ENCODE data around the gene GPRASP2. TPM values are rescaled to one million over a fixed set of nuclear protein-coding genes. Genes with fewer than 3 reads are reported as not detected.
"Not testable (repeated sequence)": the region's sequence is repeated elsewhere in the genome, so short reads cannot be mapped to it uniquely, and the experiment has no call there.

GPRASP2 gene
- 1 to 10 TPM in 4 of 5 experiments, under 1 TPM in 1; 0.29 to 5.7 (median 2.1) TPM for total RNA-seq
- 1 to 10 TPM; 4.4 to 9.3 TPM for polyA plus RNA-seq
- 5.1 reads per million, percentile 24 among the genes with 10 or more reads in this experiment for total RNA-seq

GRCh38 chrX:102712216-102712966, at the start of gene GPRASP2:
GPRASP2 (plus strand) TSS chrX:102712448; CDS start chrX:102714870, 2,422 bp downstream.
- Mint-ChIP-seq H3K4me1 (peaks cover 5 to 37% (median 25%) of the 10 kb centered on the region in 7 donors), H3K27me3 (peaks cover 5 to 32% (median 8%) of the 10 kb centered on the region in 5 donors), H3K27ac (peak within 1 kb of the TSS in 8 of 9 donors; percentile 31 to 93 (median 53)), H3K36me3 (no peaks in the 10 kb centered on the region), H3K9me3 (peaks cover 0 to 1% (median 0%) of the 10 kb centered on the region in 11 donors), H3K4me3 (peak within 1 kb of the TSS; percentile 78 to 94 (median 89))
- Histone ChIP-seq H3K27me3 (ENCODE audit: control insufficient read depth in 2 of 2, insufficient read depth in 2 of 2, low read length in 2 of 2) (no peaks in the 10 kb centered on the region), H3K4me1 (ENCODE audit: control insufficient read depth in 2 of 2, insufficient read depth in 2 of 2, low read length in 2 of 2) (peaks cover 0 to 8% of the 10 kb centered on the region in 2 donors), H3K4me3 (ENCODE audit: low read length) (peak within 1 kb of the TSS; percentile 50), H3K9me3 (ENCODE audit: control insufficient read depth in 2 of 3, low read length in 3 of 3) (no peaks in the 10 kb centered on the region), H3K27ac (ENCODE audit: low read depth, low read length) (peak within 1 kb of the TSS; percentile 14), H3K36me3 (ENCODE audit: control insufficient read depth in 2 of 3, insufficient read depth in 3 of 3, low read length in 3 of 3) (no peaks in the 10 kb centered on the region)
- intact Hi-C loops (cut with micrococcal nuclease), result loop anchor here in 1 of 2 donors (1.0 to 10.0 kb wide), 6 partner anchors 8 to 1304 kb away; partner anchors contain the start of genes ARMCX5, BEX5, GPRASP1 and GPRASP3
- CTCF ChIA-PET, result no interaction called here
- POLR2A ChIA-PET, result no interaction called here
- DNase-seq, result peak in 7 of 9 donors; percentile 11 to 32 (median 18)
- ATAC-seq, result peak; percentile 34

- CTCF ChIA-PET; POLR2A ChIA-PET; H3K9me3 ChIP-seq (ENCODE audit: control insufficient read depth in 2 of 3, low read length in 3 of 3); H3K4me3 ChIP-seq (ENCODE audit: low read length); H3K4me1 ChIP-seq (ENCODE audit: control insufficient read depth in 2 of 2, insufficient read depth in 2 of 2, low read length in 2 of 2); ATAC-seq; DNase-seq; H3K27ac ChIP-seq (ENCODE audit: low read depth, low read length); H3K36me3 ChIP-seq (ENCODE audit: control insufficient read depth in 2 of 3, insufficient read depth in 3 of 3, low read length in 3 of 3); intact Hi-C loops (cut with micrococcal nuclease); H3K4me3 Mint-ChIP-seq; H3K27me3 Mint-ChIP-seq; H3K27me3 ChIP-seq (ENCODE audit: control insufficient read depth in 2 of 2, insufficient read depth in 2 of 2, low read length in 2 of 2): not testable (repeated sequence)
- peaks cover 9 to 39% (median 26%) of the 10 kb centered on the region in 7 donors for H3K4me1 Mint-ChIP-seq
- H3K36me3 Mint-ChIP-seq, result peaks cover 10 to 51% (median 36%) of the 10 kb centered on the region in 5 donors
- peaks cover 0 to 26% (median 10%) of the 10 kb centered on the region in 11 donors for H3K9me3 Mint-ChIP-seq
- H3K27ac Mint-ChIP-seq, result peak overlapping the region in 1 of 9 donors; percentile 38
These were observed 48.4 kb upstream of the GPRASP2 start for GRCh38 chrX:102663820-102664219.

- H3K4me3 Mint-ChIP-seq; H3K27me3 ChIP-seq (ENCODE audit: control insufficient read depth in 2 of 2, insufficient read depth in 2 of 2, low read length in 2 of 2); H3K9me3 ChIP-seq (ENCODE audit: control insufficient read depth in 2 of 3, low read length in 3 of 3); CTCF ChIA-PET; DNase-seq; H3K36me3 ChIP-seq (ENCODE audit: control insufficient read depth in 2 of 3, insufficient read depth in 3 of 3, low read length in 3 of 3); H3K27me3 Mint-ChIP-seq; ATAC-seq; H3K27ac Mint-ChIP-seq; H3K4me1 ChIP-seq (ENCODE audit: control insufficient read depth in 2 of 2, insufficient read depth in 2 of 2, low read length in 2 of 2); intact Hi-C loops (cut with micrococcal nuclease); H3K4me3 ChIP-seq (ENCODE audit: low read length); H3K27ac ChIP-seq (ENCODE audit: low read depth, low read length); POLR2A ChIA-PET: not testable (repeated sequence)
- H3K36me3 Mint-ChIP-seq, result peaks cover 14 to 64% (median 41%) of the 10 kb centered on the region in 5 donors
- peaks cover 0 to 26% (median 12%) of the 10 kb centered on the region in 7 donors for H3K4me1 Mint-ChIP-seq
- H3K9me3 Mint-ChIP-seq, result peaks cover 0 to 35% (median 14%) of the 10 kb centered on the region in 11 donors
These were observed 45.2 kb upstream of the GPRASP2 start for GRCh38 chrX:102667034-102667433.

GRCh38 chrX:102669526-102669925, 42.7 kb upstream of the GPRASP2 start:
- Histone ChIP-seq H3K27me3 (ENCODE audit: control insufficient read depth in 2 of 2, insufficient read depth in 2 of 2, low read length in 2 of 2) (no peaks in the 10 kb centered on the region), H3K4me3 (ENCODE audit: low read length) (no peak overlapping the region), H3K36me3 (ENCODE audit: control insufficient read depth in 2 of 3, insufficient read depth in 3 of 3, low read length in 3 of 3) (no peaks in the 10 kb centered on the region), H3K27ac (ENCODE audit: low read depth, low read length) (no peak overlapping the region), H3K4me1 (ENCODE audit: control insufficient read depth in 2 of 2, insufficient read depth in 2 of 2, low read length in 2 of 2) (no peaks in the 10 kb centered on the region), H3K9me3 (ENCODE audit: control insufficient read depth in 2 of 3, low read length in 3 of 3) (no peaks in the 10 kb centered on the region)
- H3K27me3 Mint-ChIP-seq, result no peaks in the 10 kb centered on the region
- CTCF ChIA-PET, result no interaction called here
- ATAC-seq (no peak), DNase-seq (no peak)
- no peak overlapping the region for H3K27ac Mint-ChIP-seq
- H3K4me3 Mint-ChIP-seq, result no peak overlapping the region
- peaks cover 0 to 26% (median 12%) of the 10 kb centered on the region in 7 donors for H3K4me1 Mint-ChIP-seq
- POLR2A ChIA-PET, result interaction anchor here (1.1 kb wide), 1 partner anchor 9 kb away, joined by 3 read pairs; no protein-coding TSS in a partner anchor
- intact Hi-C loops (cut with micrococcal nuclease), result no loop called here
- H3K9me3 Mint-ChIP-seq, result peaks cover 0 to 35% (median 13%) of the 10 kb centered on the region in 11 donors
- peaks cover 8 to 50% (median 31%) of the 10 kb centered on the region in 5 donors for H3K36me3 Mint-ChIP-seq

GRCh38 chrX:102672856-102673255, 39.4 kb upstream of the GPRASP2 start:
- H3K4me3 ChIP-seq (ENCODE audit: low read length), result no peak overlapping the region
- H3K27me3 ChIP-seq (ENCODE audit: control insufficient read depth in 2 of 2, insufficient read depth in 2 of 2, low read length in 2 of 2), result no peaks in the 10 kb centered on the region
- no peak overlapping the region for H3K27ac ChIP-seq (ENCODE audit: low read depth, low read length)
- H3K4me1 ChIP-seq (ENCODE audit: control insufficient read depth in 2 of 2, insufficient read depth in 2 of 2, low read length in 2 of 2), result no peaks in the 10 kb centered on the region
- POLR2A ChIA-PET, result no interaction called here
- ATAC-seq (no peak), DNase-seq (no peak)
- intact Hi-C loops (cut with micrococcal nuclease), result no loop called here
- CTCF ChIA-PET, result no interaction called here
- Mint-ChIP-seq H3K27me3 (no peaks in the 10 kb centered on the region), H3K27ac (no peak overlapping the region), H3K4me1 (peaks cover 0 to 30% (median 12%) of the 10 kb centered on the region in 7 donors), H3K4me3 (no peak overlapping the region), H3K9me3 (peaks cover 0 to 20% (median 4%) of the 10 kb centered on the region in 11 donors), H3K36me3 (peaks cover 7 to 33% (median 12%) of the 10 kb centered on the region in 5 donors)
- H3K36me3 ChIP-seq (ENCODE audit: control insufficient read depth in 2 of 3, insufficient read depth in 3 of 3, low read length in 3 of 3), result no peaks in the 10 kb centered on the region
- H3K9me3 ChIP-seq (ENCODE audit: control insufficient read depth in 2 of 3, low read length in 3 of 3), result no peaks in the 10 kb centered on the region

GRCh38 chrX:102677479-102677878, 34.8 kb upstream of the GPRASP2 start:
- H3K9me3 Mint-ChIP-seq, result peaks cover 0 to 28% (median 7%) of the 10 kb centered on the region in 11 donors
- intact Hi-C loops (cut with micrococcal nuclease), result not testable (repeated sequence)

More at GRCh38 chrX:102677479-102677878, 34.8 kb upstream of the GPRASP2 start:
- H3K36me3 ChIP-seq (ENCODE audit: control insufficient read depth in 2 of 3, insufficient read depth in 3 of 3, low read length in 3 of 3); H3K4me1 ChIP-seq (ENCODE audit: control insufficient read depth in 2 of 2, insufficient read depth in 2 of 2, low read length in 2 of 2); H3K27ac Mint-ChIP-seq; DNase-seq; H3K4me3 ChIP-seq (ENCODE audit: low read length); ATAC-seq; H3K9me3 ChIP-seq (ENCODE audit: control insufficient read depth in 2 of 3, low read length in 3 of 3); POLR2A ChIA-PET; H3K27me3 ChIP-seq (ENCODE audit: control insufficient read depth in 2 of 2, insufficient read depth in 2 of 2, low read length in 2 of 2); H3K27ac ChIP-seq (ENCODE audit: low read depth, low read length); H3K27me3 Mint-ChIP-seq: not testable (repeated sequence)
- Mint-ChIP-seq H3K36me3 (peaks cover 5 to 54% (median 23%) of the 10 kb centered on the region in 5 donors), H3K4me3 (peak overlapping the region in 1 of 10 donors; percentile 32), H3K4me1 (peaks cover 0 to 26% (median 13%) of the 10 kb centered on the region in 7 donors)
- CTCF ChIA-PET, result interaction anchor here (0.6 kb wide), 1 partner anchor 17 kb away, joined by 3 read pairs; no protein-coding TSS in a partner anchor

All from naive thymus-derived CD4-positive, alpha-beta T cell (primary cell).